Gastroesophageal sphincter (tissue), 4 donors: Measurements from ENCODE around the gene ZNF821. TPM values are rescaled to one million over a fixed set of nuclear protein-coding genes. Genes with fewer than 3 reads are reported as not detected.

Experiments
- ATAC-seq: fragments of 150-250 bp; one replicate; pipeline ENCODE4 v1.9.1; 2016; ENCODE audit warnings: mild to moderate bottlenecking, moderate library complexity
- H3K27ac ChIP-seq, 4 donors: fragments of 200-600 bp; sonication (generic) in 3 of 4; 1 replicate in 3 of 4; 2 replicates in 1 of 4; pipeline ENCODE4 v1.5.1; 2016 to 2019
- H3K27me3 ChIP-seq: fragments of 200-600 bp; sonication (generic); one replicate; pipeline ENCODE4 v1.5.1; 2019
- H3K36me3 ChIP-seq, 2 donors: fragments of 200-600 bp; sonication (generic); one replicate each; pipeline ENCODE4 v1.5.1; 2019; ENCODE audit warnings: control low read depth in 1 of 2
- H3K4me1 ChIP-seq, 3 donors: fragments of 200-600 bp; sonication (generic); 1 replicate in 2 of 3; 2 replicates in 1 of 3; pipeline ENCODE4 v1.5.1; 2016 to 2019; ENCODE audit warnings: control low read depth in 2 of 3
- H3K4me3 ChIP-seq, 2 donors: fragments of 200-600 bp; sonication (generic); one replicate each; pipeline ENCODE4 v1.5.1; 2019; ENCODE audit warnings: mild to moderate bottlenecking in 1 of 2, moderate library complexity in 1 of 2
- H3K9me3 ChIP-seq, 3 donors: fragments of 200-600 bp; sonication (generic); one replicate each; pipeline ENCODE4 v1.5.1; 2017 to 2019; ENCODE audit warnings: control low read depth in 2 of 3
- CTCF ChIP-seq, 4 experiments: fragments of 200-600 bp in 2 of 4; fragments of 450-650 bp in 2 of 4; sonication (generic) in 1 of 4; IDR thresholded peaks; one replicate each; pipeline ENCODE4 v1.5.1; 2017 to 2019; ENCODE audit warnings: antibody characterized with exemption in 4 of 4, mild to moderate bottlenecking in 2 of 4, moderate library complexity in 2 of 4
- EP300 ChIP-seq: sonication (generic); formaldehyde crosslinking; IDR thresholded peaks from one replicate; pipeline ENCODE4 v1.6.1; 2017; ENCODE audit warnings: antibody characterized with exemption, mild to moderate bottlenecking
- POLR2A ChIP-seq, 2 donors: fragments of 450-650 bp; IDR thresholded peaks; one replicate each; pipeline ENCODE4 v1.6.1; 2017; ENCODE audit warnings: antibody characterized with exemption in 2 of 2, mild to moderate bottlenecking in 2 of 2, moderate library complexity in 1 of 2
- POLR2AphosphoS5 ChIP-seq: sonication (generic); formaldehyde crosslinking; IDR thresholded peaks from one replicate; pipeline ENCODE4 v1.6.1; 2017; ENCODE audit warnings: antibody characterized with exemption
- WGBS, 2 donors: methylation state at CpG; one replicate each; pipeline ENCODE4 v1.1.5; 2018; ENCODE audit warnings: low coverage in 1 of 2; 5-methylcytosine and 5-hydroxymethylcytosine counted together
- total RNA-seq, 4 donors: library from RNA; depleted of rRNA; stranded (reverse); fragments of >200 nt; gene quantifications; one replicate each; pipeline ENCODE4 v1.1.0, GENCODE V29; 2016

Gene ZNF821
- total RNA-seq, 4 donors from 2014 or later, result 2.8 to 10.0 (median 7.3) TPM

- no peaks in the 10 kb centered on the region for H3K27me3 ChIP-seq
- no peak overlapping the region for H3K4me3 ChIP-seq
- H3K9me3 ChIP-seq, result no peaks in the 10 kb centered on the region
- no peak for TF ChIP-seq POLR2AphosphoS5
- no peak for TF ChIP-seq CTCF (IDR thresholded peaks at IDR 0.05)
- no peak for TF ChIP-seq EP300
- no peak for TF ChIP-seq POLR2A (IDR thresholded peaks at IDR 0.05)
- H3K27ac ChIP-seq, result peak overlapping the region in 1 of 4 donors; percentile 17
- peaks cover 0 to 75% (median 5%) of the 10 kb centered on the region in 3 donors for H3K4me1 ChIP-seq
- ATAC-seq, result no peak
- 90 to 94% methylated on average over 2 to 7 of the region's 9 CpGs for WGBS, 2 donors
- H3K36me3 ChIP-seq, result no peaks in the 10 kb centered on the region
Measured at GRCh38 chr16:71904239-71904638, 20.3 kb upstream of the ZNF821 start.

- TF ChIP-seq POLR2AphosphoS5 (no peak), CTCF (IDR thresholded peaks at IDR 0.05) (no peak), EP300 (no peak), POLR2A (IDR thresholded peaks at IDR 0.05) (no peak)
- WGBS, 2 donors, result 57 to 80% methylated on average over 2 of the region's 2 CpGs
- H3K9me3 ChIP-seq, result no peaks in the 10 kb centered on the region
- no peak overlapping the region for H3K4me3 ChIP-seq
- ATAC-seq, result no peak
- peaks cover 0 to 76% (median 10%) of the 10 kb centered on the region in 3 donors for H3K4me1 ChIP-seq
- peak overlapping the region in 1 of 4 donors; percentile 17 for H3K27ac ChIP-seq
- no peaks in the 10 kb centered on the region for H3K27me3 ChIP-seq
- no peaks in the 10 kb centered on the region for H3K36me3 ChIP-seq
Measured at GRCh38 chr16:71903608-71904007, 19.6 kb upstream of the ZNF821 start.

- TF ChIP-seq POLR2AphosphoS5, result no peak
- TF ChIP-seq POLR2A (IDR thresholded peaks at IDR 0.05), result no peak
- TF ChIP-seq EP300, result no peak
- TF ChIP-seq CTCF (IDR thresholded peaks at IDR 0.05), result no peak
- Histone ChIP-seq H3K4me1 (peaks cover 0 to 76% (median 10%) of the 10 kb centered on the region in 3 donors), H3K4me3 (no peak overlapping the region), H3K27ac (no peak overlapping the region), H3K9me3 (no peaks in the 10 kb centered on the region), H3K27me3 (no peaks in the 10 kb centered on the region), H3K36me3 (no peaks in the 10 kb centered on the region)
- no peak for ATAC-seq
- 79 to 80% methylated on average over 5 of the region's 5 CpGs for WGBS, 2 donors
Measured at GRCh38 chr16:71902656-71903365, 18.8 kb upstream of the ZNF821 start.

GRCh38 chr16:71899171-71899570 lies 15.2 kb upstream of the ZNF821 start:
- Histone ChIP-seq H3K9me3 (no peaks in the 10 kb centered on the region), H3K36me3 (no peaks in the 10 kb centered on the region), H3K4me1 (peaks cover 0 to 74% (median 21%) of the 10 kb centered on the region in 3 donors), H3K4me3 (no peak overlapping the region), H3K27ac (peak overlapping the region in 2 of 4 donors; percentile 45 to 46), H3K27me3 (no peaks in the 10 kb centered on the region)
- no peak for TF ChIP-seq CTCF (IDR thresholded peaks at IDR 0.05)
- TF ChIP-seq POLR2A (IDR thresholded peaks at IDR 0.05), result no peak
- no peak for TF ChIP-seq EP300
- TF ChIP-seq POLR2AphosphoS5, result no peak
- no peak for ATAC-seq
- WGBS, 2 donors, result 94 to 100% methylated on average over 2 to 4 of the region's 4 CpGs

GRCh38 chr16:71896764-71897368 lies 12.9 kb upstream of the ZNF821 start:
- Histone ChIP-seq H3K27me3 (no peaks in the 10 kb centered on the region), H3K4me3 (peak overlapping the region; percentile 96 to 97), H3K4me1 (peaks cover 0 to 67% (median 21%) of the 10 kb centered on the region in 3 donors), H3K36me3 (no peaks in the 10 kb centered on the region), H3K27ac (peak overlapping the region in 3 of 4 donors; percentile 14 to 98 (median 96)), H3K9me3 (no peaks in the 10 kb centered on the region)
- no peak for ATAC-seq
- TF ChIP-seq EP300 (no peak), POLR2A (IDR thresholded peaks at IDR 0.05) (no peak), CTCF (IDR thresholded peaks at IDR 0.05) (no peak), POLR2AphosphoS5 (no peak)
- WGBS, 2 donors, result 33 to 40% methylated on average over 13 to 15 of the region's 15 CpGs
